ENCODE data around the gene ZNF559.

Gene ZNF559

GRCh38 chr19:9309139-9309973 is 14.6 kb upstream of the ZNF559 start, which contains the start of gene ZNF699:
ZNF699 (minus strand) TSS chr19:9309838; CDS start chr19:9305119, 4,719 bp downstream.
- no peaks in the 10 kb centered on the region for H4K20me1 ChIP-seq (ENCODE audit: insufficient read depth, low read length)
- H3K9ac ChIP-seq (ENCODE audit: low read length): peak within 1 kb of the TSS; percentile 74
- H3K4me2 ChIP-seq (ENCODE audit: low read depth, low read length): peak within 1 kb of the TSS; percentile 73
- peak; percentile 99 for DNase-seq
- no peaks in the 10 kb centered on the region for H3K27me3 ChIP-seq (replicated peaks; ENCODE audit: insufficient read depth, low read length)
- H3K9me3 ChIP-seq (replicated peaks; ENCODE audit: insufficient read depth, low read length): no peaks in the 10 kb centered on the region
- 0 out of 2 replicates have a peak, but pooled peaks cover 4% of the 10 kb centered on the region for H3K4me1 ChIP-seq (ENCODE audit: low read length)
- H3K4me3 ChIP-seq (ENCODE audit: low read length): peak within 1 kb of the TSS; percentile 76
- peak within 1 kb of the TSS; percentile 97 for H2AFZ ChIP-seq (ENCODE audit: low read length)
- no peaks in the 10 kb centered on the region for H3K36me3 ChIP-seq (replicated peaks; ENCODE audit: insufficient read depth, low read length)
- TF ChIP-seq CTCF (IDR thresholded peaks at IDR 0.05; ENCODE audit: low read length) (no peak), EZH2phosphoT487 (IDR thresholded peaks at IDR 0.05; ENCODE audit: low read length) (no peak), EZH2 (optimal IDR thresholded peaks at IDR 0.05; ENCODE audit: low read depth, low read length) (no peak)
- H3K9me2 ChIP-seq (replicated peaks; ENCODE audit: insufficient read depth, low read length): no peaks in the 10 kb centered on the region
- H3K27ac ChIP-seq (ENCODE audit: low read length): peak within 1 kb of the TSS; percentile 58; the same call in 1 of the 2 replicates
- H3F3A ChIP-seq (ENCODE audit: insufficient read depth, low read length): peaks cover 7% of the 10 kb centered on the region; the same call in 1 of the 2 replicates
- no peaks in the 10 kb centered on the region for H3K79me2 ChIP-seq (ENCODE audit: low read length)

GRCh38 chr19:9309974-9310446 is 14.0 kb upstream of the ZNF559 start:
- Histone ChIP-seq H3K27me3 (replicated peaks; ENCODE audit: insufficient read depth, low read length) (no peaks in the 10 kb centered on the region), H3K4me3 (ENCODE audit: low read length) (peak overlapping the region; percentile 76), H3K4me1 (ENCODE audit: low read length) (0 out of 2 replicates have a peak, but pooled peaks cover 4% of the 10 kb centered on the region), H3K36me3 (replicated peaks; ENCODE audit: insufficient read depth, low read length) (no peaks in the 10 kb centered on the region), H2AFZ (ENCODE audit: low read length) (peak overlapping the region; percentile 97), H3K9me3 (replicated peaks; ENCODE audit: insufficient read depth, low read length) (no peaks in the 10 kb centered on the region), H3K4me2 (ENCODE audit: low read depth, low read length) (peak overlapping the region; percentile 73; the same call in 1 of the 2 replicates), H3K9ac (ENCODE audit: low read length) (peak overlapping the region; percentile 74; the same call in 1 of the 2 replicates), H3K79me2 (ENCODE audit: low read length) (no peaks in the 10 kb centered on the region), H3K27ac (ENCODE audit: low read length) (peak overlapping the region; percentile 58; the same call in 1 of the 2 replicates), H4K20me1 (ENCODE audit: insufficient read depth, low read length) (no peaks in the 10 kb centered on the region), H3F3A (ENCODE audit: insufficient read depth, low read length) (peaks cover 7% of the 10 kb centered on the region; the same call in 1 of the 2 replicates), H3K9me2 (replicated peaks; ENCODE audit: insufficient read depth, low read length) (no peaks in the 10 kb centered on the region)
- TF ChIP-seq EZH2 (optimal IDR thresholded peaks at IDR 0.05; ENCODE audit: low read depth, low read length) (no peak), CTCF (IDR thresholded peaks at IDR 0.05; ENCODE audit: low read length) (no peak), EZH2phosphoT487 (IDR thresholded peaks at IDR 0.05; ENCODE audit: low read length) (no peak)
- no peak for DNase-seq

GRCh38 chr19:9313756-9314155 is 10.2 kb upstream of the ZNF559 start:
- H3K36me3 ChIP-seq (replicated peaks; ENCODE audit: insufficient read depth, low read length): no peaks in the 10 kb centered on the region
- no peaks in the 10 kb centered on the region for H3K9me2 ChIP-seq (replicated peaks; ENCODE audit: insufficient read depth, low read length)
- no peak overlapping the region for H3K4me2 ChIP-seq (ENCODE audit: low read depth, low read length)
- no peak overlapping the region for H3K27ac ChIP-seq (ENCODE audit: low read length)
- H2AFZ ChIP-seq (ENCODE audit: low read length): no peak overlapping the region
- TF ChIP-seq EZH2phosphoT487 (IDR thresholded peaks at IDR 0.05; ENCODE audit: low read length) (no peak), EZH2 (optimal IDR thresholded peaks at IDR 0.05; ENCODE audit: low read depth, low read length) (no peak), CTCF (IDR thresholded peaks at IDR 0.05; ENCODE audit: low read length) (no peak)
- no peak overlapping the region for H3K4me3 ChIP-seq (ENCODE audit: low read length)
- no peak overlapping the region for H3K9ac ChIP-seq (ENCODE audit: low read length)
- no peaks in the 10 kb centered on the region; the same call in 1 of the 2 replicates for H3K27me3 ChIP-seq (replicated peaks; ENCODE audit: insufficient read depth, low read length)
- no peaks in the 10 kb centered on the region for H3K9me3 ChIP-seq (replicated peaks; ENCODE audit: insufficient read depth, low read length)
- DNase-seq: no peak
- H3F3A ChIP-seq (ENCODE audit: insufficient read depth, low read length): peaks cover 5% of the 10 kb centered on the region; the same call in 1 of the 2 replicates
- no peaks in the 10 kb centered on the region for H3K79me2 ChIP-seq (ENCODE audit: low read length)
- H3K4me1 ChIP-seq (ENCODE audit: low read length): 0 out of 2 replicates have a peak, but pooled peaks cover under 1% of the 10 kb centered on the region
- no peaks in the 10 kb centered on the region for H4K20me1 ChIP-seq (ENCODE audit: insufficient read depth, low read length)
